IPS-NIHi11 (cell line): Measurements from ENCODE around the gene LRRC3C.
A peak's percentile ranks its signal among the peaks of the same experiment; 100 is the strongest.
"Not testable (repeated sequence)": the region's sequence is repeated elsewhere in the genome, so short reads cannot be mapped to it uniquely, and the experiment has no call there.

Experiments used
- DNase-seq: peaks from one replicate; pipeline ENCODE4 v3.0.0; 2012; ENCODE audit warnings: mixed read lengths, low spot score

Gene LRRC3C

DNA sequence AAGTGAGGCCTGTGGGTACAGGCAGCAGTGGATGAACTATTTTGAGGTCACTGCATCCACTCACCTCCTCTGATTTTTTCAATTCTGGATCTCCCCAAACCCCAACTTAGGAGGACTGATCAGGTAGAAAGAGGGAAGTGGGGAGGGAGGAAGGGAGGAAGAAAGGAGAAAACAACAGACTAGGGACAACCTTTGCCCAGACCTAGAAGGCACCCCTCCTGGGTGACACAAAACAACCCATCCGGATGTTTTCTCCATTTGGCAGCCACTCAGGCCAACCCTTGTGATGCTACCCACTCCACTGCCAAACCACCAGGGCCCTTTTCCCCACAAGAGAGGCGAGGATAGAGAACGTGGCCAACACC is 2.9 kb upstream of the LRRC3C start:
- no peak for DNase-seq

DNA sequence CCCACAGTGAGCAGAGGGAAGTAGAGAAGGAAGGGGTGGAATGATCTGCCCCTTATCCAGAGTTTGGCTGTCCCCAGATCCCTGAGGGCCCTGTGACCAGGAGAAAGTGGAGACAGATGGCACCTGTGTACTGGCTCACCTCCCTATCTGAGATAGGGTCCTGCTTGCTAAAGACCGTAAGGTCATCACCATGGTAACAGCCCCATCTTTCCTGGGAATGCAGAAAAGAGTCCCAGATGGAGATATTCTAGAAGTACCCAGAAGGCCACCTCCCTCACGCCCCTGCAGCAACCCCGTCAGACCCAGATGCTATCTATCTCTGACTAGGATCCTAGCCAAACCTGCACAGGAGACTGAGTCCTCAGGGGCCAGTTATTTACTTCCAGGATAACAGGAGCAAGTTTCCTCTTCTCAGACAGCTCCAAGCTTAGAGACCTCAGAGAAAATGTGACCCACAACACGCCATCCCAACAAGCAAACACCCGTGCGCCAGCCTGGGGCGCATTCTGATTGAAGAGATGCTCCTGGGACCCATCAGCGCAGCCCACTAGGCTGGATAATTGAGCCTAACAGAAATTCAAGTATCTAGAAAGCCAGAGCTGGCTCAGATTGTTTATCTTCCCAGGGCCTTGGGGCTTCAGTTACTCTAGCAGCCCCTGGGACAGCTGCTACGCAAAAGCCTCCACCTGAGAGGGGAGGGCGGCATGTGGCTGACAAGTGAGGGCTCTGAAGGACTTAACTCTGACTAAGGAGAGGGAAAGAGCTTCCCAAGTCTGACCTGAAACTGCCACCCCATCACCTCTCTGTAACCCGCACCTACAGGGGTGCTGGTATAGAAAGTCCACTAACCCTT is 2.0 kb upstream of the LRRC3C start:
- no peak for DNase-seq

DNA sequence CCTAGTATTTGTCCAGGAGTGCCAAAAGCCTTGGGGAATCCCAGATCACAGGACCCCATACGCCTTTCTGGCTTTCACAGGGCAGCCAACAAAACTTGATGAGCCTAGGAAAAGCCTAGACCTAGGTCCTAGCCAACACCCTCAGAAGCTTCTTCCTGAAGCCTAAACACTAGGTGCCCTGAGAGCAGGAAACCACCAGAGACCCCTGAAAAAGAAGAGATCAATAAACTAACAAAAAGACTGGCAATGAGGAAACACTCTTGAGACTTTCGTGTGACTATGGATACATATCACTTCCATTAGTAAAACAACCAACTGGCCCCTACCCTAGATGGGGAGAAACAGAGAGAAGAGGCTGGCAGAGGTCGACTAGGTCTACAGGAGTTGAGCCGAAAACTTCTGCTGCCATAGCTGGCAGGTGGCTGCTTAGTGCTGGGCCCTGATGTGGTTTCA is 1.4 kb upstream of the LRRC3C start:
- no peak for DNase-seq

DNA sequence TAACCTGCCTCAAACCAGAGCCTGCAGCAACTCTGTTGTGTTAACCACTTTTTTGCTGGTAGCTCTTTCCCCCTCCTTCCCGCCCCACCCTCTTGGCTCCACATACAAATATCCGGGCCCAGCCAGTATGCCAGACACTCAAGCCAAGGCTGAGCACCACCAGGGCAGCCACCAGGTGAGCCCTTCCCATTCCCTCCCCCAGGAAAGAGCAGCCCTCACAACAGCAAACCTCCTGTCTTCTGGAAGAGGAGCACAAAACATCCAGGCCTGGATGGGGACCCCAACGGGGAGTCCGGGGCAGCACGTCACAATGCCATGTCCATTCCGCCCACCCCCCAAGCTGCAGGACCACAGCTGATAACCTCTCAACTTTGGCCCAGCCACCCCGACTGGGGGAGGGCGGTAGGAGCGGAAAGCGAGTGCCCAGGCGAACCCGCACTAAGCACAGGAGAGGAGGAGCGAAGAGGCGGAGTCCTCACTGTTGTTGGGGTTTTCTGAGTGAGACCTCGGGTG is 888 bp upstream of the LRRC3C start:
- DNase-seq: peak; percentile 75

DNA sequence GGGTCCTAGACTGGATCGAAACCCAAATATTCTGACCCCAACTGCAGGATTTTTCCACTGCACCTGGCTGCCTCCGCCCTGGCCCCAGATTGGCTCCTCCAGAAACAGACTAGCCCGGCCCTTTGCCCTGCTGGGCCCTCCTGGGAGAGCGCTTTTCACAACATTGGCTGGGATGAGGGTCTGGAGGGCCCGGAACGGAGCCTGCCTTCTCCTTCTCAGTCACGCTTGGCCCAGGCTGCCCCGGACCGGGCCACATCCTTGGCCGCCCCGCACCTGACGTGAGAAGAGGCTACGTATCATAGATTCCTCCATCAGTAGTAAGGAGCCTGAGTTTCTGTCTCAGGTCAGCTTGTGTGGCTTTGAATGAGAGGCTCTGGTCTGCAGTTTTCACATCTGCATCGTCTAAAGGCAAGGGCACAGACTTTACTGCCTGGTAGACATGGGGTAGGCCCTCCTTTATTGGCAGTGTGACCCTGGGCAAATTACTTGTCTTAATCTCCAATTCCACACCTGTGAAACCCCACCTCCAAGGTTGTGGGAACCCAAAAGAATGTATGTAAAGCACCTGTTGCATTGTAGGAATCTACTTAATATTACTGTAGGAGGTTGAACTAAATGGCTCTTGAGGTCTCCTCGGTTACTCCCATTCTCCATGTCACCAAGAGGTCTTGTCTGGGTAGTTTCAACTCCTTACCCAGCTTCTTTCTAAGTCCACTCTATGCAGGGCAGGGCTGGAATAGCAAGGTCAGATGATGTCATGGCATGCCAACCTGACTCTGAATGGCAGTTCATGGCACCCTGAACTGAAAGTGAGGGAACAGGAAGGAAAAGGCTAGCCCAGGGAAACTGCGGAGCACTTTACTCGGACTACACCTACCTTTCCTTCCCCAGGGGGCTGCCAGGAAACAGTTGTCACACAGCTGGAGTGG is 661 bp downstream of the LRRC3C start:
- peak; percentile 72 for DNase-seq

DNA sequence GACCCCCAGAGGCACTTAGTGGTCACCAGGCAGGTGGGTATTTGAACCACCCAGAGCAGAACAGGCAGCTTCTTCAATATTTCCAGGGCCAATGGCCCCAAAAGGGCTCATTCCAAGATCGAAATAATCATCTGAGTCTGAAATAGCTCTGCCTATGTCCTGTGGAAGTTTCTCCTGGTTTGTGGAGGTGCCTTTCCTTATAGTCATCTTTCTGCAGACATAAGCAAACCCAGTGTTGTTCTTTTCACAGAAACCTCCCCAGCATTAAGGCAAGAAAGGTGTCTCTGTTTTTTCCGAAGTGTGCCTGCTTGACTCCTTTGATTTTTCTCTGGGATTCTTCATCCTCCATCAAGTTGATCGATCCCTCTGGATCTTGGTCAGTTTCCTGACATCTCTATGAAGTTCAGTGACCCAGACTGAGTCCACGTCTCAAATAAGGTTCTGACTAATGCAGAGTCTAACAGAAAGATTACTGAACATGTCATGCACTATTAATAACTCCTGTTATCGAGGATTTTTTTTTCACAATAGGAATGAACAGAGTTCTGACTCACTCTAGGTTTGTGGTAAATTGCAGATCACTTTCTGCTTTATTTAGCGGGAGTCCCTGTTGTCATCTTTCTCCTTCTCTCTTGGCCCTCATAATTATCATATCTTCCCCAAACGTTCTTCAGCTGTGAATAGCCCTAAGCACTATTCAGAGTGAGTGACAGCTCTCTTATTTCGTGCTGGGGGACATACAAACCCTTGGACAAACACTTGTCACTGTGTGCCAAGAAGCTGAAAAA is 1.5 kb downstream of the LRRC3C start:
- DNase-seq: no peak

DNA sequence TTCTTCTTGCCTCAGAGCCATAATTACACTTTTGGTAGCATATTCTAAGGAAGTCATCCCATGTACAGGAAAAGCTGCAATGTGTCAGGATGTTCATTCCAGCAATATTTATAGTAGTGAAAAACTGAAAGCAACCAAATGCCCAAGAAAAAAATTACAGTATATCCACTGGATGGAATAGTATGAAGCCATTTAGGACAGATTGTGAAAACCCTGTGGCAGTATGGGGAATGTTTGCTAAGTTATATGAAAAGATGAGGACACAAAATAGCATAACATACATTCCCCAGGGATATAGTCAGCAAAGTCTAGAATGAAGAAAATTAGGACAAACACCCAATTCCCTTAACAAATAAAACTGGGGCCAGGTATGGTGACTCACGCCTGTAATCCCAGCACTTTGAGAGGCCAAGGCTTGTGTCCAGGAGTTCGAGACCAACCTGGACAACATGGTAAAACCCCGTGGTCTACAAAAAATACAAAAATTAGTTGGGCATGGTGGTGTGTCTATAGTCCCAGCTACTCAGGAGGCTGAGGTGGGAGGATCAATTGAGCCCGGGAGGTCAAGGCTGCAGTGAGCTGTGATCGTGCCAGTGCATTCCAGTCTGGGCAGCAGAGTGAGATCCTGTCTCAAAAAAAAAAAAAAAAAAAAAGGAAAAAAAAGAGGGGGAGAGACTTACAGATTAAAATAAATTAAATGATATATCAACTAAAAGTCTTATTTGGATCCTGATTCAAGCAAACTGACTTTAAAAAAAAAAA is 2.3 kb downstream of the LRRC3C start:
- DNase-seq: no peak

DNA sequence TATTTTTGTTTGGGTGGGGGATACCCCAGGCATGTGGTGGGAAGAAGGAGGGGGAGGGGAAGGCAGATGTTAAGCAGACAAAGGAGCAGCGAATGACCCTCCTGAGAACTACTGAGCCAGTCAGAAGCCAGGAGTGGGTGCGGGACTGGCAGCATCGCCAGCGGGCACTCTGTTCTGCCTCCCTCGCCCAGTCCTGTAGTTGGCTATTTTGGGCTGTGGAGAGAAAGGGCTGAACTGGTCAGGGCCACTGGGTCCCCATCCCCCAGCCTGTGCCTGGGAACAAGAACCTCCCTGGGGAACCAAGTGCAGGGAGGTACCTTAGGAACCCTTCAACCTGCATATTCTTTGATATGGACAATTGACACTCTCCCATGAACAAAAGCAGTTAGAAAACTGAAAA is 6.4 kb downstream of the LRRC3C start:
- no peak for DNase-seq

DNA sequence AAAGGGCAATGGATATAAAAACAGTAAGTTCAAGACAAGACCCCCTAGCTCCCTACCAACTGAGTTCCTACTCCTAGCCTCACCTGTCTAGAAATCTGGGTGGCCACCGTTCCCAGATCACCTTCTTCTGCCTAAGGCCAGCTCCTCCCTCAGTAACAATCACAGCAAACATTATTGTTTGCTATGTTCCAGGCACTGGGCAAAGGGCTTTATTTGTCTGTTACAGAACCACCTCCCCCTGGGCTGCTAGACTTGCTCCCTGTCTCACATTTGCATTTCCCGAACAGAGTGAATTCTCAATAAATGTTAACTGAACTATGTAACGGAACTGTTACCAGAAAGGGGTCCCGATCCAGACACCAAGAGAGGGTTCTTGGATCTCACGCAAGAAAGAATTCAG is 6.8 kb downstream of the LRRC3C start:
- DNase-seq: no peak

DNA sequence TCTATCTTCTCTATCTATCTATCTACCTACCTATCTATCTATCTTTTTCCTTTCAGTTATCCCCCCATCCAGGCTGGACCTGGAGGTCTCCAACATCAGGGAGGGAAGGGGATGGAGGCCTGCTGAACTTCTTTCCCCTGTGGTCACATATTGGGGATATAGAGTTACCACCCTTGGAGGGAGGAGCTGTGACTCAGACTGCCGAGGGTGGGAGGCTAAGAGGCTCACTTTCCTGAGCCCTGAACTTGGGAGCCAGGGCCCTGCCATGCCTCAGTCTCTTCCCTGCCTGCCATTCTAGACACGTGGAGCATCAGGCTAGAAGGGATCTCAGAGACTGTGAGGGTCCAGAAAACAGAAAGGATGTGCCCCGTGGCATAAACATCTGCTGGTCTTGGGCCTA is 8.4 kb downstream of the LRRC3C start:
- DNase-seq: no peak

DNA sequence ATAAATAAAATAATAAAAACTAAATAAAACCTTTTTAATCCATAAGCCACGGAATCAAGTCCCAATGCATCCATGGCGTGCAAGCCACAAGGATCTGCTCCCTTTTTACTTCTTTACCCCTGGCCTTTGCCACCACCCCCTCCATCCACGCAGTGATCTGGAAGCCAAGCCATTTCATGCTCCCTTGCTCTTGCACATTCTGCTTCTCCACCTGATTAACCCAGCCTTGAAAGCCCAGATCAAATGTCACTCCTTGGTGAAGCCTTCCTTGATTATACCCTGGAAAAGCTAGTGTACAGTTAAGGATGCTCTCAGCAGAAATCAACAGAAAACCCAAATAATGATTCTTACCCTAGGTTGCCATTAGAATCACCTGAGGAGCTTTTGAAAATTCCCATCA is 9.9 kb downstream of the LRRC3C start:
- no peak for DNase-seq

DNA sequence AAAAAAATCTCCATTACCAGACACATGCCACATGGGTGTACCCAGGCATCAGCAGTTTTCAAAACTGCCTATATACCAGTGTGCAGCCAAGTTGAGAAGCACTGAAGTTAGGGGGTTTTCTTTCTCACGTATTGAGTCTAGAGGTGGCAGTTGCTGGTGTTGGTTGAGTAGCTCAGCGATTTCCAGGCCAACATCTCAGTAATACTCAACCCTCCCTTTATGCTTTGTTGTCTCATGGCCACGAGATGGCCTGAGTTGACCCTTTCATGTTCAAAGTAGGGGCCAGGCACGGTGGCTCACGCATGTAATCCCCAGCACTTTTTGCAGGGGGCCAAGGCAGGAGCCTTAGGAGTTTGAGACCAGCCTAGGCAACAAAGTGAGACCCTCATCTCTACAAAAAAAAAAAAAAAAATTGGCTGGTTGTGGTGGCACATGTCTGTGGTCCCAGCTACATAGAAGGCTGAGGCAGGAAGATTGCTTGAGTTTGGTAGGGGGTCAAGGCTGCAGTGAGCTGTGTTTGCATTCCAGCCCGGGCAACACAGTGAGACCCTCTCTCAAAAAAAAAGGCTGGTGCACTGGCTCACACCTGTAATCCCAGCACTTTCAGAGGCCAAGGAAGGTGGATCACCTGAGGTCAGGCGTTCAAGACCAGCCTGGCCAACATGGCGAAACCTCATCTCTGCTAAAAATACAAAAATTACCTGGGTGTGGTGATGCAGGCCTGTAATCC is 10.8 kb downstream of the LRRC3C start:
- DNase-seq: no peak

DNA sequence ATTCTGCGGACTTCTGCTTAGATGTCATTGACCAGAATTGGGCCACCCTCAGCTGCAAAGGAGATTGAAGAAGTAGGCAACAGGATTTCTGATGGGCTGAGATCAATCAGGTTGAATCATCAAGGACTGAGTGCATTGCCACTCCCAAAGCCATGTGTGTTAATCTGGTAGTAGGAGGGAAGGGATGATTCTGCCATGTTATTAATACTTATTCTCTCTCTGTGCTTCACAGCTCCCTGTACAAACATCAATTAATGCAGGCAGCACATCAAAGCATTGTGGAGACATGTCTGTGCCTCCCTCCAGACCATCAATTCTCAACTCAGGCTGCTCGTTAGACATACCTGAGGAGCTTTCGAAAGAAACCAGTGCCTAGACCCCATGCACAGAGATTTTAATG is 11.6 kb downstream of the LRRC3C start:
- DNase-seq: no peak

DNA sequence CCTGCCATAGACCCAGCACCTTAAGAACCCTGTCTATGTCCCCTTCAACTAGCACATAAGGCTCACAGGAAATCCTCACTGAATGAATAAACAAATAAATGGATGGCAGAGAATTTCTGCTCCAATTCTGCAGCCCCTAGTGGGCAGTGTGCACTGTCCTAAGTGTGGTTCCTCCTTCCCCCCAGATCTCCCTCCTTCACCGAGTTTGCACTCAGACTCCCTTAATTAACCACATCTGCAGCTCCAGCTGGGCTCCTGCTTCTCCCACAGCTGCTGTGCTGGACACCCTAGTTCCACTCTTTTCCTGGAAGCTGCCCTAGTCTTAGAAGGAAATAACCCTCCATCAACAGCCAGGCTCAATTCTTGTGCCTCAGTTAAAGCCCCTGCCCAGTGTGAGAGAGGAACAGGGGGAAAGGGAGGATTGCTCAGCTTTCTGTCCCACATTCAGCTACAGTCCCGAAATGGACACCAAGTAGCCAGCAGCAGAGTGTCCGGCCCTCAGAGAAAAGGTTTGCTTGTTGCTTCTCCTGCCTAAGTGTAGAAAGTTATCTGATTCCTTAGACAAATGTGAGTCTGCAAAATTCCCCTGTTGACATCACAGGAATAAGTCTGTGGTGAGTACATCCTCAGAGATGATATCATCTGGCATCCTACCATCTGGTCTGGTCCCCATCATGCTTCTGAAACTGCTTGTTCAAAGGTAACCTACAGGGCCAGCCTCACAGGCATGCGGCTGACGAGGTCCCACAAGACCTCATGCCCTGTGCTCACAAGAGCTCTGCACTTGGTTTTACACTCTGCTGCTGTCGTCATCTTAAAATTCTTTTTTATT is 12.3 kb downstream of the LRRC3C start:
- DNase-seq: no peak

DNA sequence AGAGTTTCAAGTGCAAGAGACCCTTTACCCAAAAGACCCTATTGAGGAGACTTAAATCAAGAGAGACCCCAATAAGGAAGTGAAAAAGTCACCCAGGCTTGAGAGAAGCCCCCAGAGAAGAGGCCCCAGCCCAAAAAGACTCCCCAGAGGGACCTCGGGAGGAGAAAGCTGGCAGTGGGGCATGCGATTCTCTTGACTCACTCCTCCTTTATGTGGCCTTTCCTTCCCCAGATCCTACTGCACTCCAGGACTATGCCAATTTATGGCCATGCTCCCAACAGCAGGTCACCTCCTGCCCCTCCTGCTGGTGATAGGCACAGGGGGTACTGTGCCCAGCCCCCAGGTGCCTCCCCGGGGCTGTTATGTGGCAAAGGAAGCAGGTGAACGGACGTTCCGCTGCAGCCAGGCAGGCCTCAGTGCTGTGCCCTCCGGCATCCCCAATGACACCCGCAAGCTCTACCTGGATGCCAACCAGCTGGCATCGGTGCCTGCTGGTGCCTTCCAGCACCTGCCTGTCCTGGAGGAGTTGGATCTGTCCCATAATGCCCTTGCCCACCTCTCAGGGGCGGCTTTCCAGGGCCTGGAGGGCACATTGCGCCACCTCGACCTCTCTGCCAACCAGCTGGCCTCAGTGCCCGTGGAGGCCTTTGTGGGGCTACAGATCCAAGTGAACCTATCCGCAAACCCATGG is 16.3 kb downstream of the LRRC3C start:
- DNase-seq: no peak

DNA sequence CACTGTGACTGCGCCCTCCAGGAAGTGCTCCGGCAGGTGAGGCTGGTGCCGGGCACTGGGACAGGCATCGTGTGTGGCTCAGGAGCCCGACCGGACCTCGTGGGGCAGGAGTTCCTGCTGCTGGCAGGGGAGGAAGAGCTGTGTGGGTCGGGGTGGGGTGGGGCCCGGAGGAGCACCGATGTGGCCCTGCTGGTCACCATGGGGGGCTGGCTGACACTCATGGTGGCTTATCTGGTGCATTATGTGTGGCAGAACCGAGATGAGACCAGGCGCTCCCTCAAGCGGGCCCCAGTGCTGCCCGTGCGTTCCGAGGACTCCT is 16.8 kb downstream of the LRRC3C start:
- DNase-seq: no peak

DNA sequence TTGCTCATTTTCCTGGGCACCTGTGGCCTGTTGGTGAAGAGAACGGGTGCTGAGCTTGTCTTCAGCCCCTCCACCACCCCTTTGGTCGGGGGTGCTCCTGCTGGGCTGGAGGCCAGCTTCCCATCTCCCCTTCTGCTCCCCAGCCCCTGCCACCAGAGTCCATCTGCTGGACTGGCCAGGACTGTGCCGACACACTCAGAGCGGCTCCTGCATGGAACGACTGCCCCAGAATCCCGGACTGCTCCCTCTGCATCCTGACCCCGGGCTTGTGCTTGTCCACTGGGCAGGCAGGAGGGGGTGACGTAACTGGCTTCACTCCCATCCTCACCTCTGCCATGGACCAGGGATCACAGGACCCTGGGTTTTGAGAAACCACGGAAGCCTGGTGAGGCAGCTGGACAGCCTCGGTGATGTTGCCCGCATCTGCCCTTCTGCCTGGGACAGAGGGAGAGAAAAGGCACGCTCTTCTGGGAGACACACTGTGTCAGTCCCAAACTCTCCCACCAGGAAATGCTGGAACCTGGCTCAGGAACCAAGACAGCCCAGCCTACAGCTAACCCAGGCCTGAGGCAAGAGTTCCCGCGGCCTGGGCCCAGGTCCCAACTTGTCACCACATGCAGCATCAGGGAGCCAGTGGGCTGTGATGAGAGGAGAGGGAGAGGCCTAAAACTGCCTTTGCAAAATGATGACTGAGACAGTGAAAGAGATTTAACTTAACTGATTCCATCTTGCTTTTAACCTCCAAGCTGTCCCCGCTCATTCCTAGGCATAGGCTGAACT is 19.2 kb downstream of the LRRC3C start:
- DNase-seq: no peak

DNA sequence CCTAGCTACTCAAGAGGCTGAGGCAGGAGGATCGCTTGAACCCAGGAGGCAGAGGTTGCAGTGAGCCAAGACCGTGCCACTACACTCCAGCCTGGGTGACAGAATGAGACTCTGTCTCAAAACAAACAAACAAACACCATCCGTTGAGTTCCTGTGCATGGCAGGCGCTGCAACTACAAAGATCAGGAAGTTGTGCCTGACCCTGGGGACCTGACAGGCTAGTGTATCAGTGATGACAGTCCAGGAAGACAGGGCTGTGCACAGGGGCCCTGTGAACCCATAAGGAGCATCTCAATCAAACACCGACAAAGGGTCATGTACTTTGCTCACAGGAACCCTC is 20.9 kb downstream of the LRRC3C start:
- DNase-seq: not testable (repeated sequence)

DNA sequence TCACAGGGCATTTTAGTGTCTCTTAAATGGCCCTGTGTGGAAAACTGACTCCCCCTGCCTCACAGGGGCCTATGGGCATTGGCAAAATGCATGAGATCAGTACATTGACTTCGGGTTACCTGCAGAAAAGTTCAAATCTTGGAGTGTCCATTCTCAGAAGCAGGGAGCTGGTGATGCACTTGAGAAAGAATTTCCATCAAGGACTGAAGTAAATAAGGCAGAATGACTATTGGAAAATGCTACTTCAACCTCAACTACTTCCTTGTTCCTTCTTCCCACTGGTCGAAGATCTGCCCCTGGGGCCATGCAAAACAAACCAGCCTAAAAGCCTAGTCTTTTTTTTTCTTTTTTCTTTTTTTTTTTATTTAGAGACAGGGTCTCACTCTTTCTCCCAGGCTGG is 21.5 kb downstream of the LRRC3C start:
- no peak for DNase-seq
